K562 (cell line): ENCODE data around the gene RASGRP2. TPM values are rescaled to one million over a fixed set of nuclear protein-coding genes. Genes with fewer than 3 reads are reported as not detected.

Experiments used
- ATAC-seq: fragments of 200-7000 bp; cut with Tn5 transposase; 3 replicates; pipeline ENCODE4 v1.9.1; 2020; ENCODE audit warnings: moderate library complexity
- BruUV-seq: library from RNA; stranded (reverse); fragments of 400-500 nt; replicated peaks from 2 replicates; lab custom pipeline; 2021; lab: Mats Ljungman, UMichigan
- CTCF ChIA-PET: fragments of 300-600 bp; formaldehyde crosslinking; extraction: SDS; loops from one replicate; lab custom pipeline; 2021; ENCODE audit warnings: low intra/inter-chr PET ratio; lab: Yijun Ruan, JAX
- POLR2A ChIA-PET: fragments of 300-600, 350-650 bp; sonication (Branson Sonifier 250); formaldehyde crosslinking; extraction: SDS; loops from one replicate; lab custom pipeline; 2021; ENCODE audit warnings: antibody characterized with exemption, inconsistent platforms; lab: Yijun Ruan, JAX
- DNase-seq, 4 experiments: peaks; one replicate each; pipeline versions ENCODE4 v3.0.0 to v3.0.0-alpha.2; 2011 to 2018; ENCODE audit warnings: low spot score in 3 of 4, mixed read lengths in 3 of 4; ENCODE audit errors: extremely low read depth in 1 of 4
- FAIRE-seq: peaks from 2 replicates; lab custom pipeline; 2011; peaks lifted over from hg19 to GRCh38; lab: Jason Lieb, UNC
- H2AFZ ChIP-seq: 2 replicates; pipeline ENCODE4 v1.6.0; 2011; ENCODE audit warnings: low read depth, low read length, control low read depth, inconsistent platforms
- H3K27ac ChIP-seq: fragments of 200-600 bp; 3 replicates; pipeline ENCODE4 v1.8.0; 2011; ENCODE audit warnings: low read depth, mild to moderate bottlenecking, control low read depth, inconsistent platforms, low read length, moderate library complexity, mixed read lengths; ENCODE audit errors: extremely low read depth
- H3K27me3 ChIP-seq, 2 experiments: fragments of 300-600 bp in 1 of 2; 2 replicates in 1 of 2; 3 replicates in 1 of 2; pipeline versions ENCODE4 v1.6.0 to v1.8.0; 2011; ENCODE audit warnings: inconsistent platforms in 2 of 2, low read length in 2 of 2, mild to moderate bottlenecking in 1 of 2, mixed read lengths in 1 of 2, moderate library complexity in 1 of 2; ENCODE audit not compliant: control insufficient read depth in 2 of 2, insufficient read depth in 2 of 2
- H3K36me3 ChIP-seq: fragments of 300-600 bp; 3 replicates; pipeline ENCODE4 v1.8.0; 2011; ENCODE audit warnings: mild to moderate bottlenecking, low read length, inconsistent platforms; ENCODE audit not compliant: control insufficient read depth, insufficient read depth
- H3K4me1 ChIP-seq, 2 experiments: fragments of 200-600 bp in 1 of 2; replicated peaks in 1 of 2; 2 replicates in 1 of 2; 3 replicates in 1 of 2; pipeline versions ENCODE4 v1.5.1 to v1.8.0; 2011; ENCODE audit warnings: inconsistent platforms in 2 of 2, low read length in 2 of 2, mild to moderate bottlenecking in 1 of 2, mixed read lengths in 1 of 2, moderate library complexity in 1 of 2; ENCODE audit not compliant: control insufficient read depth in 2 of 2, insufficient read depth in 2 of 2
- H3K4me2 ChIP-seq: 2 replicates; pipeline ENCODE4 v1.6.1; 2011; ENCODE audit warnings: low read length, control low read depth, inconsistent platforms, mixed read lengths; ENCODE audit not compliant: insufficient read depth
- H3K4me3 ChIP-seq: fragments of 200-600 bp; sonication (generic), shearing (Covaris generic); 2 replicates; pipeline ENCODE4 v1.5.1; 2016; ENCODE audit warnings: control low read depth, inconsistent platforms
- H3K79me2 ChIP-seq: fragments of 200-600 bp; 3 replicates; pipeline ENCODE4 v1.8.0; 2011; ENCODE audit warnings: low read length, inconsistent platforms; ENCODE audit not compliant: control insufficient read depth, insufficient read depth
- H3K9ac ChIP-seq, 2 experiments: 2 replicates each; pipeline versions ENCODE4 v1.6.0 to v1.6.1; 2011; ENCODE audit warnings: low read depth in 2 of 2, low read length in 2 of 2, control low read depth in 1 of 2, inconsistent platforms in 1 of 2, mild to moderate bottlenecking in 1 of 2, mixed read lengths in 1 of 2; ENCODE audit not compliant: insufficient read depth in 1 of 2
- H3K9me1 ChIP-seq: one replicate; pipeline ENCODE4 v1.6.0; 2011; ENCODE audit warnings: inconsistent platforms, mild to moderate bottlenecking, low read length, moderate library complexity; ENCODE audit not compliant: control insufficient read depth, insufficient read depth
- H3K9me3 ChIP-seq: replicated peaks from 2 replicates; pipeline ENCODE4 v1.5.1; 2011; ENCODE audit warnings: low read depth, low read length, inconsistent platforms; ENCODE audit not compliant: control insufficient read depth, insufficient read depth
- H4K20me1 ChIP-seq: replicated peaks from 2 replicates; pipeline ENCODE4 v1.6.1; 2011; ENCODE audit warnings: low read length, inconsistent platforms, mixed read lengths; ENCODE audit not compliant: control insufficient read depth, insufficient read depth
- BCOR ChIP-seq: fragments of 450-650 bp; IDR thresholded peaks from 2 replicates; pipeline ENCODE4 v1.6.1; 2016
- CREM ChIP-seq: IDR thresholded peaks from 2 replicates; pipeline ENCODE4 v1.6.1; 2014; ENCODE audit warnings: antibody characterized with exemption, low read depth
- HDAC2 ChIP-seq: fragments of 450-650 bp; IDR thresholded peaks from 2 replicates; pipeline ENCODE4 v1.6.1; 2016; ENCODE audit warnings: mild to moderate bottlenecking
- KDM1A ChIP-seq, 2 experiments: fragments of 450-650 bp; IDR thresholded peaks; 2 replicates each; pipeline ENCODE4 v1.6.1; 2016; ENCODE audit warnings: mild to moderate bottlenecking in 2 of 2
- NRF1 ChIP-seq, 2 experiments: fragments of 450-650 bp; IDR thresholded peaks in 1 of 2; conservative IDR thresholded peaks in 1 of 2; 2 replicates each; pipeline ENCODE4 v1.6.1; 2014; ENCODE audit warnings: mild to moderate bottlenecking in 2 of 2
- RBM25 ChIP-seq: fragments of 200-400 bp; formaldehyde crosslinking; IDR thresholded peaks from 2 replicates; pipeline ENCODE4 v1.6.1; 2018; ENCODE audit warnings: low read length, low read depth, moderate library complexity; ENCODE audit not compliant: severe bottlenecking
- SMARCA5 ChIP-seq: fragments of 450-650 bp; IDR thresholded peaks from 2 replicates; pipeline ENCODE4 v1.6.1; 2016
- SNIP1 ChIP-seq: fragments of 450-650 bp; IDR thresholded peaks from 2 replicates; pipeline ENCODE4 v1.7.1; 2017; ENCODE audit warnings: low read depth, mild to moderate bottlenecking
- TEAD2 ChIP-seq: fragments of 450-650 bp; IDR thresholded peaks from 2 replicates; pipeline ENCODE4 v1.6.1; 2016; ENCODE audit warnings: missing genetic modification characterization, control low read depth, missing compliant biosample characterization
- ZFP36 ChIP-seq: fragments of 150-350 bp; IDR thresholded peaks from 2 replicates; pipeline ENCODE4 v1.6.1; 2018; ENCODE audit warnings: low read length, low read depth; ENCODE audit not compliant: partially characterized antibody
- WGBS: fragments of 100-300 bp; shearing (Covaris generic); methylation state at CpG from one replicate; pipeline ENCODE4 v1.1.6; 2016; ENCODE audit warnings: low coverage, mixed read lengths; ENCODE audit not compliant: insufficient coverage; ENCODE audit errors: missing lambda C conversion rate; 5-methylcytosine and 5-hydroxymethylcytosine counted together
- in situ Hi-C: fragments of 300-500 bp; cut with MboI; formaldehyde crosslinking; loops from 4 replicates; pipeline ENCODE4 v1.15.0; 2018; ENCODE audit warnings: inconsistent platforms, mixed read lengths
- intact Hi-C: fragments of 100-400 bp; cut with micrococcal nuclease; formaldehyde crosslinking; loops from 2 replicates; pipeline ENCODE4 v1.14.2; 2022
- polyA plus RNA-seq, 8 experiments: library from polyadenylated mRNA; depleted of rRNA in 4 of 8; stranded (reverse) in 5 of 8; unstranded in 3 of 8; fragments of >200 nt; fragmentation: Nextera tagmentation in 2 of 8; fragmentation: Illumina TruSeq in 1 of 8; extraction: Ambion mirVana in 2 of 8; extraction: Trizol in 1 of 8; gene quantifications; 2 replicates each; pipeline versions ENCODE4 v1.2.1 to v1.2.3, GENCODE V29; 2011 to 2014; ENCODE audit warnings: inconsistent platforms in 1 of 8, missing spikeins in 1 of 8
- total RNA-seq, 7 experiments: library from RNA; depleted of rRNA in 6 of 7; stranded (reverse); fragments of >200 nt in 6 of 7; fragmentation: Illumina TruSeq in 2 of 7; extraction: Trizol in 2 of 7; gene quantifications; 2 replicates each; pipeline versions ENCODE4 v1.2.1 to v1.2.3, GENCODE V29; 2011 to 2021; ENCODE audit warnings: low replicate concordance in 1 of 7
- TF ChIP-seq, protein P1 (sequence below): fragments of 450-650 bp; IDR thresholded peaks from 2 replicates; pipeline ENCODE4 v1.6.1; 2016; ENCODE audit warnings: low read depth, mild to moderate bottlenecking, moderate library complexity

RASGRP2 gene
- total and polyA plus RNA-seq, 9 of the 15 experiments (the other 6 are each of a cell fraction or from before 2014, with no cell fraction given) = 0.87 to 22.7 (median 5.5) TPM

DNA sequence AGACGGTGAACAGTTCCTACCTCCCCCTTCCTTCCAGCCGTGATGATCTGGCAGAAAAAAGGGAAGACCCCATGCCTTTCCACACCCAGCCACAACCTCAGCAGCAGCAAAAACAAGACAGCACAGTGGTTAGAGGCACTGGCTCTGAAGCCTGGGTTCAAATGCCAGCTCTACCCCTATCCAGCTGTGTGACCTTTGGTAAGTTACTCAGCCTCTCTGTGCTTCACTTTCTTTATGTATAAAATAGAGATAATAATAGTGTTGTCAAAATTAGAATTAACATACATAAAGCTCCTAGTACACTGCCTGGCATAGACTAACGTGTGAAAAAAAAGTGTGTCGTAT is 25.2 kb downstream of the RASGRP2 start:
- Histone ChIP-seq H2AFZ (no peak overlapping the region), H3K27me3 (peaks cover 36 to 65% of the 10 kb centered on the region in 2 experiments), H3K4me3 (no peak overlapping the region), H3K9ac (no peak overlapping the region), H3K9me1 (no peaks in the 10 kb centered on the region), H3K27ac (no peak overlapping the region), H4K20me1 (peaks cover 29% of the 10 kb centered on the region), H3K36me3 (no peaks in the 10 kb centered on the region), H3K9me3 (no peaks in the 10 kb centered on the region), H3K79me2 (no peaks in the 10 kb centered on the region), H3K4me2 (no peak overlapping the region), H3K4me1 (peaks cover 0 to 21% of the 10 kb centered on the region in 2 experiments; a peak in 2 of 5 replicates)
- ATAC-seq (no peak), DNase-seq (no peak), FAIRE-seq (no peak)
- intact Hi-C loops = no loop called here
- in situ Hi-C loops = no loop called here
- POLR2A ChIA-PET = no interaction called here
- peak; percentile 58 to 68; a peak in 3 of 4 replicates for TF ChIP-seq KDM1A (IDR thresholded peaks at IDR 0.05)
- no peak for TF ChIP-seq NRF1 (conservative IDR thresholded peaks at IDR 0.05 in 1 of 2, IDR thresholded peaks at IDR 0.05 in 1 of 2)
- TF ChIP-seq CREM = no peak
- 0 out of 2 replicates have a peak, but pooled peaks have one; percentile 17 for TF ChIP-seq HDAC2
- TF ChIP-seq SNIP1 = no peak
- peak; percentile 77 for TF ChIP-seq RBM25
- TF ChIP-seq TEAD2 (tag) = no peak
- TF ChIP-seq ZFP36 = peak; percentile 78
- TF ChIP-seq SMARCA5 = 0 out of 2 replicates have a peak, but pooled peaks have one; percentile 18
- peak; percentile 83 for TF ChIP-seq BCOR
- TF ChIP-seq, protein P1, sequence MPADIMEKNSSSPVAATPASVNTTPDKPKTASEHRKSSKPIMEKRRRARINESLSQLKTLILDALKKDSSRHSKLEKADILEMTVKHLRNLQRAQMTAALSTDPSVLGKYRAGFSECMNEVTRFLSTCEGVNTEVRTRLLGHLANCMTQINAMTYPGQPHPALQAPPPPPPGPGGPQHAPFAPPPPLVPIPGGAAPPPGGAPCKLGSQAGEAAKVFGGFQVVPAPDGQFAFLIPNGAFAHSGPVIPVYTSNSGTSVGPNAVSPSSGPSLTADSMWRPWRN = no peak
- WGBS = 1% methylated on average over 4 of the region's 4 CpGs
- no TSS peak for BruUV-seq
- CTCF ChIA-PET = no interaction called here
